Measurements from ENCODE around the gene TENM4. TPM values are rescaled to one million over a fixed set of nuclear protein-coding genes. Genes with fewer than 3 reads are reported as not detected.

The TENM4 gene
- polyA plus RNA-seq, 3 donors = 0.31 to 1.7 TPM; not detected in 1

DNA sequence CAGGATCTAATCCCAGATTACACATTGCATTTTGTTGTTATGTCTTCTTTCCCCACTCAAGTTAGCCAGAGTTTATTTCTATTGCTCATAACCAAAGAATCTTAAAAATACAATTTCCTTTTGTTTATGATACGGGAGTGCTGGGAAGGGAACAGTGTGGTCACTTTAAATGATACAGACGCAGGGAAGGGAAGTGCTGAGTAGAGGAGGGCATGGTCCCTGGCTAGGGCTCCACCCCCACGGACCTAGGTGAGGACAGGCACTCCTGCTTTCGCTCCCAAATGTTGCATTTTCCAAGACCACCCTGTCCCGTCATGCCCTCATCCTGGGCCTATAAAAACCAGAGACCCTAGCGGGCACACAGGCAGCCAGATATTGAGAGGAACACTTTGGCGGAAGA lies 835.5 kb downstream of the TENM4 start:
- Histone ChIP-seq H4K20me1 (ENCODE audit: insufficient read depth, low read length) (no peaks in the 10 kb centered on the region), H3K36me3 (replicated peaks in 1 of 2; ENCODE audit: control insufficient read depth in 1 of 2, insufficient read depth in 2 of 2, low read length in 2 of 2) (no peaks in the 10 kb centered on the region), H3K27me3 (ENCODE audit: control insufficient read depth in 2 of 2, insufficient read depth in 2 of 2, low read length in 2 of 2) (no peaks in the 10 kb centered on the region), H3K79me2 (ENCODE audit: insufficient read depth, low read length) (no peaks in the 10 kb centered on the region), H3K4me1 (ENCODE audit: control insufficient read depth in 1 of 2, insufficient read depth in 2 of 2, low read length in 2 of 2) (no peaks in the 10 kb centered on the region), H3K4me3 (replicated peaks in 1 of 3; ENCODE audit: low read depth in 2 of 3, low read length in 3 of 3) (no peak overlapping the region), H3K9ac (ENCODE audit: insufficient read depth, low read length, poor library complexity, severe bottlenecking) (no peak overlapping the region), H3K4me2 (replicated peaks; ENCODE audit: extremely low read depth, low read length, poor library complexity, severe bottlenecking) (no peak overlapping the region), H2AFZ (ENCODE audit: insufficient read depth, low read depth, low read length, poor library complexity, severe bottlenecking) (no peak overlapping the region), H3K27ac (ENCODE audit: low read depth in 1 of 2, low read length in 2 of 2) (no peak overlapping the region), H3K9me3 (replicated peaks in 1 of 2; ENCODE audit: control insufficient read depth in 1 of 2, insufficient read depth in 1 of 2, low read length in 2 of 2) (no peaks in the 10 kb centered on the region)
- no peak for TF ChIP-seq CTCF (IDR thresholded peaks at IDR 0.05)
- 84% methylated on average over 7 of the region's 7 CpGs for WGBS (ENCODE audit: insufficient coverage)
- DNase-seq = no peak
- Mint-ChIP-seq H3K4me3 (no peak overlapping the region), H3K4me1 (no peaks in the 10 kb centered on the region), H3K36me3 (no peaks in the 10 kb centered on the region), H3K9me3 (peaks cover 0 to 9% (median 3%) of the 10 kb centered on the region in 7 donors), H3K27me3 (ENCODE audit: low read depth in 3 of 3) (peaks cover 2 to 16% (median 4%) of the 10 kb centered on the region in 3 donors), H3K27ac (no peak overlapping the region)
- intact Hi-C loops (cut with micrococcal nuclease) = no loop called here

GRCh38 chr11:78603792-78604191 lies 837.0 kb downstream of the TENM4 start:
- no peak for DNase-seq
- Histone ChIP-seq H3K27me3 (ENCODE audit: control insufficient read depth in 2 of 2, insufficient read depth in 2 of 2, low read length in 2 of 2) (no peaks in the 10 kb centered on the region), H3K27ac (ENCODE audit: low read depth in 1 of 2, low read length in 2 of 2) (no peak overlapping the region), H2AFZ (ENCODE audit: insufficient read depth, low read depth, low read length, poor library complexity, severe bottlenecking) (no peak overlapping the region), H3K4me3 (replicated peaks in 1 of 3; ENCODE audit: low read depth in 2 of 3, low read length in 3 of 3) (no peak overlapping the region), H3K4me2 (replicated peaks; ENCODE audit: extremely low read depth, low read length, poor library complexity, severe bottlenecking) (no peak overlapping the region), H3K79me2 (ENCODE audit: insufficient read depth, low read length) (no peaks in the 10 kb centered on the region), H4K20me1 (ENCODE audit: insufficient read depth, low read length) (no peaks in the 10 kb centered on the region), H3K36me3 (replicated peaks in 1 of 2; ENCODE audit: control insufficient read depth in 1 of 2, insufficient read depth in 2 of 2, low read length in 2 of 2) (no peaks in the 10 kb centered on the region), H3K9ac (ENCODE audit: insufficient read depth, low read length, poor library complexity, severe bottlenecking) (no peak overlapping the region), H3K4me1 (ENCODE audit: control insufficient read depth in 1 of 2, insufficient read depth in 2 of 2, low read length in 2 of 2) (no peaks in the 10 kb centered on the region), H3K9me3 (replicated peaks in 1 of 2; ENCODE audit: control insufficient read depth in 1 of 2, insufficient read depth in 1 of 2, low read length in 2 of 2) (no peaks in the 10 kb centered on the region)
- Mint-ChIP-seq H3K9me3 (peaks cover 0 to 8% (median 3%) of the 10 kb centered on the region in 7 donors), H3K27me3 (ENCODE audit: low read depth in 3 of 3) (peaks cover 2 to 16% (median 6%) of the 10 kb centered on the region in 3 donors), H3K4me3 (no peak overlapping the region), H3K27ac (no peak overlapping the region), H3K36me3 (no peaks in the 10 kb centered on the region), H3K4me1 (no peaks in the 10 kb centered on the region)
- no peak for TF ChIP-seq CTCF (IDR thresholded peaks at IDR 0.05)
- intact Hi-C loops (cut with micrococcal nuclease) = no loop called here
- WGBS (ENCODE audit: insufficient coverage) = no CpG with 5 or more reads among the region's 1 CpG

Small RNAs within 50 kb of the gene (small RNA-seq; reads per million reads assigned to genes)
- not detected for gene MIR5579 (ENCODE audit: insufficient read length, low read depth)
- 5.9 reads per million, percentile 57 among the genes with 10 or more reads in this experiment for gene MIR708 (ENCODE audit: insufficient read length, low read depth)

Data from CD14-positive monocyte (primary cell).